ENCODE measurements around the gene ABCC5.

Gene ABCC5

DNA sequence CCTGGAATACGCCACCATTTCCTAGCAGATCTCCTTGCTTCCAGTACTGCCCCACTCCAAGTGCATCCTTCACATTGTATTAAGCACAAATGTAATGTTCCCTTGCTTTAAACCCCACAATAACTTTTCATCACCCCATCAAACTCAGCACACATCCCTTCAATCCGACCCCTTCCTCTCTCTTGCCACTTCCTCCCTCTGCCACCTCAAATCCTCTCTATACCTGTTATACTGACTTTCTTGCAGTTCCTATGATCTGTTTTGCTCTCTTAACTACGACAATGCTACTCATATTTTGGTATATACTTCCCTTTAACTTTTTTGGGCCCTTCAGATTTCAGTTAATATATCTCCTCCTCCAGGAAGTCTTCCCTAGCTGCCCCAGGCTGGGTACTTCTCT, 147.1 kb downstream of the ABCC5 start:
- H3K4me3 ChIP-seq, result no peak overlapping the region
- H3K27ac ChIP-seq, result no peak overlapping the region
